Vagina (tissue), 2 donors: Measurements from ENCODE around the gene TCF7.

Experiments used
- POLR2A ChIP-seq, 2 donors: fragments of 450-650 bp; IDR thresholded peaks; one replicate each; pipeline ENCODE4 v1.6.1; 2017; ENCODE audit warnings: antibody characterized with exemption in 2 of 2, mild to moderate bottlenecking in 2 of 2, moderate library complexity in 2 of 2
- TF ChIP-seq, protein P1 (sequence below), 3 experiments: fragments of 450-650 bp in 2 of 3; fragments of 200-600 bp in 1 of 3; sonication (generic) in 1 of 3; IDR thresholded peaks; one replicate each; pipeline ENCODE4 v1.5.1; 2017 to 2019; ENCODE audit warnings: antibody characterized with exemption in 3 of 3, mild to moderate bottlenecking in 2 of 3, moderate library complexity in 2 of 3

DNA sequence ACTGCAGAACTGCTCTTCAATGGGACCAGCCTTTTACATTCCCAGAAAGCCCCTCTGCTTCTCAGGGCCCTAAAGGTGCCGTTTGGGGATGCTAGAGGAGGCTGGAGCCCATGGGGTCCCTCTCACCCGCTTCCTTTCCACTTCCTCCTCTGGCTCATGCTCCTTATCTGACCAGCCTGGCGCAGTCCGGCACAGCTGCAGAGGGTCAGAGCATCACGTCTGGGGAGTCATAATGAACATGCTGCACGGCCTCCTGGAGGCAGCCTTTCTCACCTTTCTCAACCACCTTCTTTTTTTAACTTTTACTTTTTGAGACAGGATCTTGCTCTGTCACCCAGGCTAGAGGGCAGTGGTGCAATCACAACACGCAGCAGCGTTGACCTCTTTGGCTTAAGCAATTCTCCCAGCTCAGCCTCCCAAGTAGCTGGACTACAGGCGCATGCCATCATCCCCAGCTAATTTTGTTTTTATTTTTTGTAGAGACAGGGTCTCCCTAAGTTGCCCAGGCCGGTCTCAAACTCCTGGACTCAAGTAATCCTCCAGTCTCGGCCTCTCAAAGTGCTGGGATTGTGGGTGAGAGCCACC lies 15.1 kb upstream of the TCF7 start:
- no peak for TF ChIP-seq POLR2A (IDR thresholded peaks at IDR 0.05)
- TF ChIP-seq, protein P1, sequence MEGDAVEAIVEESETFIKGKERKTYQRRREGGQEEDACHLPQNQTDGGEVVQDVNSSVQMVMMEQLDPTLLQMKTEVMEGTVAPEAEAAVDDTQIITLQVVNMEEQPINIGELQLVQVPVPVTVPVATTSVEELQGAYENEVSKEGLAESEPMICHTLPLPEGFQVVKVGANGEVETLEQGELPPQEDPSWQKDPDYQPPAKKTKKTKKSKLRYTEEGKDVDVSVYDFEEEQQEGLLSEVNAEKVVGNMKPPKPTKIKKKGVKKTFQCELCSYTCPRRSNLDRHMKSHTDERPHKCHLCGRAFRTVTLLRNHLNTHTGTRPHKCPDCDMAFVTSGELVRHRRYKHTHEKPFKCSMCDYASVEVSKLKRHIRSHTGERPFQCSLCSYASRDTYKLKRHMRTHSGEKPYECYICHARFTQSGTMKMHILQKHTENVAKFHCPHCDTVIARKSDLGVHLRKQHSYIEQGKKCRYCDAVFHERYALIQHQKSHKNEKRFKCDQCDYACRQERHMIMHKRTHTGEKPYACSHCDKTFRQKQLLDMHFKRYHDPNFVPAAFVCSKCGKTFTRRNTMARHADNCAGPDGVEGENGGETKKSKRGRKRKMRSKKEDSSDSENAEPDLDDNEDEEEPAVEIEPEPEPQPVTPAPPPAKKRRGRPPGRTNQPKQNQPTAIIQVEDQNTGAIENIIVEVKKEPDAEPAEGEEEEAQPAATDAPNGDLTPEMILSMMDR (IDR thresholded peaks at IDR 0.05), result no peak
